Esophagus muscularis mucosa (tissue), 4 donors: ENCODE results near the gene LRCOL1. TPM values are rescaled to one million over a fixed set of nuclear protein-coding genes. Genes with fewer than 3 reads are reported as not detected.

ENCODE experiments used
- DNase-seq: peaks from one replicate; pipeline ENCODE4 v3.0.0-alpha.2; 2017; ENCODE audit errors: extremely low spot score
- H3K27ac ChIP-seq, 4 donors: fragments of 200-600 bp; sonication (generic); replicated peaks in 1 of 4; 1 replicate in 3 of 4; 2 replicates in 1 of 4; pipeline ENCODE4 v1.5.1; 2016 to 2019; ENCODE audit warnings: mild to moderate bottlenecking in 1 of 4
- H3K27me3 ChIP-seq, 4 donors: fragments of 200-600 bp; sonication (generic); one replicate each; pipeline versions ENCODE4 v1.5.1 to v1.6.0; 2016 to 2019
- H3K36me3 ChIP-seq, 4 donors: fragments of 200-600 bp; sonication (generic); one replicate each; pipeline ENCODE4 v1.5.1; 2016 to 2019
- H3K4me1 ChIP-seq, 4 donors: fragments of 200-600 bp; sonication (generic); one replicate each; pipeline ENCODE4 v1.5.1; 2016 to 2019
- H3K4me3 ChIP-seq, 4 donors: fragments of 200-600 bp; sonication (generic); 1 replicate in 2 of 4; 2 replicates in 2 of 4; pipeline ENCODE4 v1.5.1; 2016 to 2019; ENCODE audit warnings: mild to moderate bottlenecking in 4 of 4, moderate library complexity in 1 of 4
- H3K9me3 ChIP-seq, 4 donors: fragments of 200-600 bp; sonication (generic); 1 replicate in 3 of 4; 2 replicates in 1 of 4; pipeline ENCODE4 v1.5.1; 2016 to 2019
- CTCF ChIP-seq, 3 experiments: fragments of 200-600 bp in 2 of 3; fragments of 450-650 bp in 1 of 3; sonication (generic) in 2 of 3; IDR thresholded peaks; one replicate each; pipeline ENCODE4 v1.5.1; 2017 to 2019; ENCODE audit warnings: antibody characterized with exemption in 3 of 3, mild to moderate bottlenecking in 2 of 3, moderate library complexity in 1 of 3
- EP300 ChIP-seq: sonication (generic); formaldehyde crosslinking; IDR thresholded peaks from one replicate; pipeline ENCODE4 v1.6.1; 2017; ENCODE audit warnings: antibody characterized with exemption
- POLR2A ChIP-seq: fragments of 450-650 bp; IDR thresholded peaks from one replicate; pipeline ENCODE4 v1.6.1; 2017; ENCODE audit warnings: antibody characterized with exemption, moderate library complexity, mild to moderate bottlenecking, low read depth
- POLR2AphosphoS5 ChIP-seq, 2 donors: sonication (generic); formaldehyde crosslinking; IDR thresholded peaks; one replicate each; pipeline ENCODE4 v1.6.1; 2017; ENCODE audit warnings: antibody characterized with exemption in 2 of 2
- WGBS: methylation state at CpG from one replicate; pipeline ENCODE4 v1.1.5; 2018; 5-methylcytosine and 5-hydroxymethylcytosine counted together
- intact Hi-C: fragments of 100-400 bp; cut with DNase I; formaldehyde crosslinking; loops from one replicate; pipeline ENCODE4 v1.15.1; 2023
- total RNA-seq, 4 donors: library from RNA; depleted of rRNA; stranded (reverse); fragments of >200 nt; gene quantifications; one replicate each; pipeline versions ENCODE4 v1.1.0 to v1.2.1, GENCODE V29; 2016

LRCOL1 gene
- total RNA-seq, 4 donors from 2014 or later, result not detected

- Histone ChIP-seq H3K36me3 (peaks cover 60 to 100% (median 91%) of the 10 kb centered on the region in 4 donors), H3K4me3 (no peak overlapping the region), H3K27me3 (no peaks in the 10 kb centered on the region), H3K27ac (no peak overlapping the region), H3K9me3 (no peaks in the 10 kb centered on the region), H3K4me1 (no peaks in the 10 kb centered on the region)
- TF ChIP-seq EP300 (no peak), POLR2A (no peak), POLR2AphosphoS5 (IDR thresholded peaks at IDR 0.05) (no peak), CTCF (IDR thresholded peaks at IDR 0.05) (no peak)
- intact Hi-C loops, result no loop called here
- 96% methylated on average over 12 of the region's 12 CpGs for WGBS
- DNase-seq, result no peak
These were observed 46.8 kb upstream of the LRCOL1 start for GRCh38 chr12:132657004-132657727.

- H3K27ac ChIP-seq, result no peak overlapping the region
- TF ChIP-seq CTCF (IDR thresholded peaks at IDR 0.05) (no peak), POLR2AphosphoS5 (IDR thresholded peaks at IDR 0.05) (no peak), EP300 (no peak), POLR2A (no peak)
- H3K36me3 ChIP-seq, result peaks cover 41 to 97% (median 73%) of the 10 kb centered on the region in 4 donors
- no peaks in the 10 kb centered on the region for H3K27me3 ChIP-seq
- no peaks in the 10 kb centered on the region for H3K9me3 ChIP-seq
- no peak overlapping the region for H3K4me3 ChIP-seq
- WGBS, result 87% methylated on average over 7 of the region's 7 CpGs
- intact Hi-C loops, result no loop called here
- DNase-seq, result no peak
- no peaks in the 10 kb centered on the region for H3K4me1 ChIP-seq
These were observed 43.3 kb upstream of the LRCOL1 start for GRCh38 chr12:132653567-132654290.

GRCh38 chr12:132651444-132652100 is 41.2 kb upstream of the LRCOL1 start:
- Histone ChIP-seq H3K4me1 (no peaks in the 10 kb centered on the region), H3K27ac (no peak overlapping the region), H3K9me3 (no peaks in the 10 kb centered on the region), H3K4me3 (no peak overlapping the region), H3K36me3 (peaks cover 39 to 97% (median 68%) of the 10 kb centered on the region in 4 donors), H3K27me3 (no peaks in the 10 kb centered on the region)
- intact Hi-C loops, result no loop called here
- TF ChIP-seq POLR2AphosphoS5 (IDR thresholded peaks at IDR 0.05), result no peak
- TF ChIP-seq CTCF (IDR thresholded peaks at IDR 0.05), result no peak
- WGBS, result 84% methylated on average over 8 of the region's 9 CpGs
- no peak for DNase-seq

GRCh38 chr12:132649226-132649945 is 39.0 kb upstream of the LRCOL1 start:
- WGBS, result 97% methylated on average over 18 of the region's 27 CpGs
- Histone ChIP-seq H3K4me3 (no peak overlapping the region), H3K27me3 (no peaks in the 10 kb centered on the region), H3K36me3 (peaks cover 35 to 90% (median 58%) of the 10 kb centered on the region in 4 donors), H3K9me3 (no peaks in the 10 kb centered on the region), H3K4me1 (no peaks in the 10 kb centered on the region), H3K27ac (no peak overlapping the region)
- intact Hi-C loops, result no loop called here
- no peak for DNase-seq
- TF ChIP-seq CTCF (IDR thresholded peaks at IDR 0.05) (no peak), POLR2A (no peak), POLR2AphosphoS5 (IDR thresholded peaks at IDR 0.05) (no peak), EP300 (no peak)
